ENCODE results near the gene DDX1.
A peak's percentile ranks its signal among the peaks of the same experiment; 100 is the strongest.

Gene DDX1

GRCh38 chr2:15672961-15673918 lies 81.6 kb downstream of the DDX1 start:
- no peak overlapping the region for H3K4me3 ChIP-seq (ENCODE audit: low read depth, low read length)
- no peak for TF ChIP-seq CTCF (conservative IDR thresholded peaks at IDR 0.05; ENCODE audit: low read depth, low read length)

GRCh38 chr2:15673919-15674636 lies 82.4 kb downstream of the DDX1 start:
- TF ChIP-seq CTCF (conservative IDR thresholded peaks at IDR 0.05; ENCODE audit: low read depth, low read length): no peak
- no peak overlapping the region for H3K4me3 ChIP-seq (ENCODE audit: low read depth, low read length)
- DNase-seq (ENCODE audit: low read depth): peak; percentile 69

More at GRCh38 chr2:15672961-15673918, 81.6 kb downstream of the DDX1 start:
- no peak for DNase-seq (ENCODE audit: low read depth)

- DNase-seq (ENCODE audit: low read depth): peak; percentile 59
These were observed 83.2 kb downstream of the DDX1 start for GRCh38 chr2:15674637-15675455.

GRCh38 chr2:15675456-15676195 lies 84.0 kb downstream of the DDX1 start:
- no peak overlapping the region for H3K4me3 ChIP-seq (ENCODE audit: low read depth, low read length)
- peak; percentile 24 for DNase-seq (ENCODE audit: low read depth)

More at GRCh38 chr2:15674637-15675455, 83.2 kb downstream of the DDX1 start:
- no peak for TF ChIP-seq CTCF (conservative IDR thresholded peaks at IDR 0.05; ENCODE audit: low read depth, low read length)
- no peak overlapping the region for H3K4me3 ChIP-seq (ENCODE audit: low read depth, low read length)

GRCh38 chr2:15677141-15677843 lies 85.6 kb downstream of the DDX1 start:
- DNase-seq (ENCODE audit: low read depth): peak; percentile 10
- no peak overlapping the region for H3K4me3 ChIP-seq (ENCODE audit: low read depth, low read length)
- TF ChIP-seq CTCF (conservative IDR thresholded peaks at IDR 0.05; ENCODE audit: low read depth, low read length): no peak

More at GRCh38 chr2:15675456-15676195, 84.0 kb downstream of the DDX1 start:
- TF ChIP-seq CTCF (conservative IDR thresholded peaks at IDR 0.05; ENCODE audit: low read depth, low read length): no peak

Measured in choroid plexus epithelial cell (primary cell).